Esophagus squamous epithelium (tissue), 4 donors: ENCODE results near the gene CEACAM8.

Experiments used
- CTCF ChIP-seq, 6 experiments: fragments of 450-650 bp in 4 of 6; fragments of 200-600 bp in 2 of 6; sonication (generic) in 2 of 6; IDR thresholded peaks; one replicate each; pipeline ENCODE4 v1.5.1; 2016 to 2019; ENCODE audit warnings: antibody characterized with exemption in 6 of 6, mild to moderate bottlenecking in 4 of 6, moderate library complexity in 4 of 6
- POLR2A ChIP-seq, 4 donors: fragments of 450-650 bp; IDR thresholded peaks; one replicate each; pipeline ENCODE4 v1.6.1; 2017; ENCODE audit warnings: antibody characterized with exemption in 4 of 4, mild to moderate bottlenecking in 4 of 4, moderate library complexity in 3 of 4

- TF ChIP-seq CTCF (IDR thresholded peaks at IDR 0.05), result no peak
- TF ChIP-seq POLR2A (IDR thresholded peaks at IDR 0.05), result no peak
These were observed 18.9 kb upstream of the CEACAM8 start for GRCh38 chr19:42613666-42614065.
